Left forelimb (tissue), 1 donor: ENCODE measurements around the gene ZBTB24.

Source experiments
- DNase-seq: peaks from one replicate; pipeline ENCODE4 v3.0.0-alpha.2; 2018; ENCODE audit warnings: low spot score

Gene ZBTB24

DNA sequence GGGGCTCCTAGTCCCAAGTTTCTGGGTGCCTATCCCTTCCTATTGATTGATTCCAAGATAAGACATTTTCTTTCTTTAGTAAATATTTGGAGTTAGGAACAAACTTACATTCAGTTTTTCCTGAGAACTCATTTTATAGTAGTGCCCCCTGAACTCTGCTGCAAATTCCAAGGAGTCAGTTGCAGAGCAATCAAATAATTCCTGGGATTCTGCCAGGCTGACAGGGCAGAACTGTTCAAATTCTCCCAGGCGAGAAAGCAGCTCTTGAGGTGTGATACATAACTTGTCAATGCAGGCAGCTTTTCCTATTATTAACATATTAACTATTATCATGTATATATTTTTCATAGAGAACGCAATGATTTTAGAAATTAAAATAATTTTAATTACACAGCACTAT lies 15.9 kb upstream of the ZBTB24 start:
- DNase-seq, result no peak

DNA sequence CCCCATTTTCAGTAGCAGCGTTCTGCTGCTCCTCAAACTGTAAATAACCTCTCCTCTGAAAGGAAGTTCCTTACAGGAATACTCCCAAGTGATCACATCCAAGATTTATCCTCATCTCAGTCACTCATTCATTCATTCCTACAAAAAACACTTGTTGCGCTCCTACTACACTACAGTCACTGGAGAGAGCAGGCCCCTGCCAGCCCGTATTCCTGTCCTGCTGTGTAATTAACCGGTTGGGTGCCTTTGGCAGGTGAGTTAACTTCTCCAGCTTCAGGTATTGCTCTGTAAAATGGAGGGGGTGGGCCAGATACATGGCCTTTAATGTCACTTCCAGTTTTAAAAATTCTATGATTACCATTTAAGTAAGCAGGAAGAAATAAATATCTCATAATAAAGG lies 15.0 kb upstream of the ZBTB24 start:
- DNase-seq, result no peak

- DNase-seq, result no peak
Observed at GRCh38 chr6:109496036-109496772, 13.2 kb upstream of the ZBTB24 start.

DNA sequence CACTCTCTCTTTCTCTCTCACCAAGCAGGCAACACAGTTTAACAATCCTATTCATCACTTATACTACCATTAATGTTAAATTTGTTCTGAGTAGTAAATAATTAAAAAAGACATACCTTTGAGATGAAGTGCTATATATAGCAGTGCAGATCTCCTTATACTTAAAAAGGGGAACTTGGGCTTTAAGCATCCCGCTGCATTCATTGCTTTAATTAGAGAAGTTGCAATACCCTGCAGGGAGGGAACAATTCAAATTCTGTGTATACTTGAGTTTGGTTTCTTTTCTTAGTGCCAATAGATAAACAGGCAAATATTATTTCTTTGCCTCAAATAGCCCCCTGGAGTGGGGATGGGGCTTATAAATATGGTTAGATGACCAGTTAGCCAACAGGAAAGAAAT lies 10.8 kb upstream of the ZBTB24 start:
- DNase-seq, result no peak

DNA sequence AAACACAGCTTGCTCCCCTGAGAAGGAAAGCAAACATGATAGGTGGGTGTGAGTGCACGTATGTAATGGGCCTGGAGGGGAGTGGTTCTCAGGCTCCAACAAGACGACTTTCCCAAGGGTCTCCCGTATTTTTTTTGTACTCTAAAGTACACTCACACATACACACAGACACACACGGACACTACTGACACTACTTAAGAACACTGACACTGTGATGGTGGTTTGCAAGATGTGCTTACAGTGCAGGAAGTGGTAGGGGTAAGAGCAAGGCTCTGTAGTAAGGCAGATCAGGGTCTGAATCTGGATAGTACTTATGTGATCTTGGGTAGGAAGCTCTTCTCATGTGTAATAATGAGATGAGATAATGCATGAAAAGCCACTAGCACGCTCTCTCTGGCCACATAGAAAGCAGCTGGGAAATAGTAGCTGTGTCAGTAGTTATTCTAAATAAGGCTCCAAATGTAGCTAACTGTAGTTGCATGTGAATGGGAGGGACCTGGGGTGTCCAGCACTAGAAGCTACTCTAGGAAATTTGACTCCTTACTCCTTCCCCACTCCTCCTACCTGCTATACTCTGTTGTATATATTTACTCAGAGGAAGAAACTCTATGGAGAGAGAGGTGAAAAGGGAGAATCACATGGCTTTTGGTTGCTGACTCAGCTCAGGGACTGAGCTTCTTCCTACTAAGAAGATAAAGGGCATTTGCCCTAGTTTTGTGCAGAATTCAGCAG lies 8.4 kb upstream of the ZBTB24 start:
- DNase-seq, result no peak

DNA sequence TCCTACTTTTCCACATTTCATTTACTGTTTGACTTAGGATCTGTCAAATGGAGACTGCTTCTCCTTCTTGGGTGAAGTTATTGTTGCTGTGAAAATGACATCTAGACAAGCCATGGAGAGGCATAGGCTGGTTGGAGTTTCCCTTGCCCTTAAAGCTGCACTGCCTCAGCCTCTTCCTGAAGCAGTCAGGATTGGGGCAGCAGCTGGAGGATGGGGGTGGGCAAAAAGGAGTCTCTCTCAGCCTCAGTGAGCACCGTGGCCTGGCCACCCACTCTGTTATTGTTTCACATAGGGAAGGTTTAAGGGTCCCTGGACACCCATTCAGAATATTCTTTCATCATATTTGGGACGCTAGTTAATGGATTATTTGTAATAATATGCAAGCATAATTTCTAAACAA lies 7.7 kb upstream of the ZBTB24 start:
- no peak for DNase-seq

GRCh38 chr6:109488001-109488400 lies 5.0 kb upstream of the ZBTB24 start:
- no peak for DNase-seq

DNA sequence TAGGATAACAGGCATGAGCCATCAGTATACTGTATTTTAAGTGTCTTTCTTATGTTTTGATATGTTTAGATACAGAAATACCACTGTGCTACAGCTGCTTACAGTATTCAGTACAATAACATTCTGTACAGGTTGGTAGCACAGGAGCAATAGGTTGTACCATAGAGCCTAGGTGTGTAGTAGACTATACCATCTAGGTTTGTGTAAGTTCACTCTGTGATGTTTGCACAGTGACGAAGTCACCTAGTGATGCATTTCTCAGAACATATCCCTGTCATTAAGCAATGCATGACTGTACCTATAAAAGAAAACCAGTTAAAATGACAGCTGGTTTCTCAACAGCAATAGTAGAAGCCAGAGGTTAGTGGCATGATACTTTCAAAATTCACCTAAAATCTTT lies 3.0 kb upstream of the ZBTB24 start:
- DNase-seq, result no peak

DNA sequence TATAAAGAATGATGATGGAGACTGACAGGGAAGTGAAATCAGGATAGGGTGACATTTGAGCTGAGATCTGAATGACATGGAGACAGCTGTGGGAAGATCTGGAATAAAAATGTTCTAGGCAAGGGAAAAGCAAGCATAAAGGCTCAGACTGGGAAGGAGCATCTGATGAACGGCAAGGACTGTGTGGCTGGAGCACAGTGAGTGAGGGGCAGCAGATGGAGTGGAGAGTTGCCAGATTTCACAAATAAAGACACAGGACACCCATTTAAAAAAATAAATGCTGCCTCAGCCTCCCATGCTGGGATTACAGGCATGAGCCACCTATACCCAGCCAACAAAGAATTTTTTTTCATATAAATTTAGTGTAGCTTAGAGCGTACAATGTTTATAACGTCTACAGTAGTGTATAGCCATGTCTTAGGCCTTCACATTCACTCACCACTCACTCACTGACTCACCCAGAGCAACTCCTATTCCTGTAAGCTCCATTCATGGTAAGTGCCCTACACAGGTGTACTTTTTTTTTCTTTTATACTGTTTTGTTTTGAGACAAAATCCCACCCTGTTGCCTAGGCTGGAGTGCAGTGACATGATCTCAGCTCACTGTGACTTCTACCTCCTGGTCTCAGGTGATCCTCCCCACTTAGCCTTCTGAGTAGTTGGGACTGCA lies 2.4 kb upstream of the ZBTB24 start:
- no peak for DNase-seq

GRCh38 chr6:109484122-109484521 lies 1.1 kb upstream of the ZBTB24 start:
- DNase-seq, result no peak

DNA sequence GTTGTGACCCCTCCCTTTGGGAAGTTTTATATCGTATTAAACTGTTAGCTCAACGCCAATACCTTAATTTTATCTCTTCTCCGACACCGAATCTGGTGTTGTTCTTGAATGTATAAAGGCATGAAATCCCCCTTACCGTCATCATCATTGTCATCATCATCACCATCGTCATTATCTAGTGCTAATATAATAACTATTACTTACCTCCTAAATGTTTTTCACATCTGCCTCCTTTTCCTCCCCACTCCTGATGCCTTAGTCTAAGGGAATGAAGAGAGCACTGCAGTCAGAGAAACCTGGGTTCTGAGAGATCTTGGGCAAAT lies 677 bp upstream of the ZBTB24 start:
- DNase-seq, result no peak

GRCh38 chr6:109480993-109481480 lies 2.0 kb downstream of the ZBTB24 start:
- no peak for DNase-seq

GRCh38 chr6:109478841-109479624 lies 4.0 kb downstream of the ZBTB24 start:
- no peak for DNase-seq

GRCh38 chr6:109478222-109478805 lies 4.7 kb downstream of the ZBTB24 start:
- DNase-seq, result no peak

GRCh38 chr6:109477725-109478124 lies 5.3 kb downstream of the ZBTB24 start:
- DNase-seq, result no peak

GRCh38 chr6:109477184-109477583 lies 5.8 kb downstream of the ZBTB24 start:
- no peak for DNase-seq

DNA sequence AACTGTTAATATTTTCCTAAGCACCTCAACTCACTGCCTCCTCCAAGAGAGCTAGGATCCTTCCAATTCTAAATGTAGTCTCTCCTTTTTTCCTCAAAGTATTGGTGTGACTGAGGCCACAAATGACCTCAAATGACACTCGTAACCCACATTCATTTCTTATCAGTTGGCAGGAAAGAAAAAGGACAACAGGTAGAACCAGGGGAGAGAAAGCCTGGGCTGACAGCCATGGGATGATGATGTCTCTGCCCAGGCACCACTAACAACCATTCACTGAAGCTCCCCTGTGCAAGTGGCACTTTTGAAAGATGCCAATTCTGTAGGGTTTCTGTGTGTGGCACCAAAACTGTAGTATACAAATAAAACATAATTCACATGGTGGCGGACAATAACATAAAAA lies 7.4 kb downstream of the ZBTB24 start:
- no peak for DNase-seq

- DNase-seq, result no peak
Observed at GRCh38 chr6:109474995-109475394, 8.0 kb downstream of the ZBTB24 start.

DNA sequence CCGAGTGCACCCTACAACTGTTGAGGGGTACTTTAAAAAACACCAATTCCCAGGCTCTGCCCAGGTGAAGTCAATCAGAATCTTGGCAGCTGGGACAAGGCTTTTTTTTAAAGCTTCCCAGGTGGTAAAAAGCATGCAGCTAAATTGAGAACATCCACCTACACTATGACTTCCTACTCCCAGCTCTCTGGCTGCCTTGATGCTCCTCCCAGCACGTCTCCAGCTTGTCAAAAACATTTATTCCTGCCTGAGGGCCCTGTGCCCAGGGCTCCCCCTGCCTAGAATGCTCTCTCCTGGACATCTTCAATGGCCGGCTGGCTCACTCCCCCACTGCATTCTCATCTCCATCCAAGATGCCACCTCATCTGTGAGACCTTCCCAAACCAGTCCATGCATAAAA lies 9.9 kb downstream of the ZBTB24 start:
- no peak for DNase-seq

GRCh38 chr6:109472132-109472995 lies 10.7 kb downstream of the ZBTB24 start:
- DNase-seq, result no peak
